PC-9 (cell line): ENCODE measurements around the gene PGAP6.
"Not testable (repeated sequence)": the region's sequence is repeated elsewhere in the genome, so short reads cannot be mapped to it uniquely, and the experiment has no call there.

Source experiments
- EZH2 ChIP-seq: fragments of 200-600 bp; sonication (generic); IDR thresholded peaks from 2 replicates; pipeline ENCODE4 v1.8.0; 2017; ENCODE audit warnings: antibody characterized with exemption, low read depth
- TF ChIP-seq, protein P1 (sequence below): fragments of 200-600 bp; sonication (generic); conservative IDR thresholded peaks from 2 replicates; pipeline ENCODE4 v1.6.1; 2017; ENCODE audit warnings: mixed run types, antibody characterized with exemption, mild to moderate bottlenecking, moderate library complexity

DNA sequence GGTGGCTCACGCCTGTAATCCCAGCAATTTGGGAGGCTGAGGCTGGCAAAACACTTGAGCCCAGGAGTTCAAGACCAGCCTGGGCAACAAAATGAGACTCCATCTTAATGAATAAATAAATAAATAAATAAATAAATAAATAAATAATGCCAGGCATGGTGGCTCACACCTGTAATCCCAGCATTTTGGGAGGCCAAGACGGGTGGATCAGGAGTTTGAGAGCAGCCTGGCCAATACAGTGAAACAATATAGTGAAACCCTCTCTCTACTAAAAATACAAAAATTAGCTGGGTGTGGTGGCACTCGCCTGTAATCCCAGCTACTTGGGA is 33.4 kb upstream of the PGAP6 start:
- TF ChIP-seq, protein P1, sequence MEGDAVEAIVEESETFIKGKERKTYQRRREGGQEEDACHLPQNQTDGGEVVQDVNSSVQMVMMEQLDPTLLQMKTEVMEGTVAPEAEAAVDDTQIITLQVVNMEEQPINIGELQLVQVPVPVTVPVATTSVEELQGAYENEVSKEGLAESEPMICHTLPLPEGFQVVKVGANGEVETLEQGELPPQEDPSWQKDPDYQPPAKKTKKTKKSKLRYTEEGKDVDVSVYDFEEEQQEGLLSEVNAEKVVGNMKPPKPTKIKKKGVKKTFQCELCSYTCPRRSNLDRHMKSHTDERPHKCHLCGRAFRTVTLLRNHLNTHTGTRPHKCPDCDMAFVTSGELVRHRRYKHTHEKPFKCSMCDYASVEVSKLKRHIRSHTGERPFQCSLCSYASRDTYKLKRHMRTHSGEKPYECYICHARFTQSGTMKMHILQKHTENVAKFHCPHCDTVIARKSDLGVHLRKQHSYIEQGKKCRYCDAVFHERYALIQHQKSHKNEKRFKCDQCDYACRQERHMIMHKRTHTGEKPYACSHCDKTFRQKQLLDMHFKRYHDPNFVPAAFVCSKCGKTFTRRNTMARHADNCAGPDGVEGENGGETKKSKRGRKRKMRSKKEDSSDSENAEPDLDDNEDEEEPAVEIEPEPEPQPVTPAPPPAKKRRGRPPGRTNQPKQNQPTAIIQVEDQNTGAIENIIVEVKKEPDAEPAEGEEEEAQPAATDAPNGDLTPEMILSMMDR, result not testable (repeated sequence)
- TF ChIP-seq EZH2, result not testable (repeated sequence)
